GM21576 (cell line): ENCODE data around the gene FAM114A2.

ENCODE experiments used
- ATAC-seq: cut with Tn5 transposase; IDR thresholded peaks from one replicate; pipeline ENCODE4 v1.9.1; 2021; ENCODE audit warnings: mild to moderate bottlenecking, moderate library complexity; ENCODE audit not compliant: unreplicated experiment

Gene FAM114A2

GRCh38 chr5:153987301-153987700 is 51.4 kb downstream of the FAM114A2 start:
- no peak for ATAC-seq

GRCh38 chr5:153985498-153985897 is 53.2 kb downstream of the FAM114A2 start:
- no peak for ATAC-seq

GRCh38 chr5:153983885-153984284 is 54.8 kb downstream of the FAM114A2 start:
- no peak for ATAC-seq

GRCh38 chr5:153981905-153982605 is 56.7 kb downstream of the FAM114A2 start:
- ATAC-seq, result no peak

- no peak for ATAC-seq
Observed at GRCh38 chr5:153979028-153979783, 59.5 kb downstream of the FAM114A2 start.

- no peak for ATAC-seq
Observed at GRCh38 chr5:153974813-153975163, 63.9 kb downstream of the FAM114A2 start.

- ATAC-seq, result no peak
Observed at GRCh38 chr5:153974131-153974812, 64.4 kb downstream of the FAM114A2 start.

GRCh38 chr5:153972240-153972639 is 66.5 kb downstream of the FAM114A2 start:
- ATAC-seq, result no peak

GRCh38 chr5:153970496-153970895 is 68.2 kb downstream of the FAM114A2 start:
- no peak for ATAC-seq

GRCh38 chr5:153969563-153969895 is 69.2 kb downstream of the FAM114A2 start:
- ATAC-seq, result no peak

GRCh38 chr5:153968761-153969562 is 69.7 kb downstream of the FAM114A2 start:
- no peak for ATAC-seq

- ATAC-seq, result peak; percentile 66
Observed at GRCh38 chr5:153964880-153965645, 73.6 kb downstream of the FAM114A2 start.

- ATAC-seq, result no peak
Observed at GRCh38 chr5:153964191-153964879, 74.4 kb downstream of the FAM114A2 start.

GRCh38 chr5:153960269-153961215 is 78.2 kb downstream of the FAM114A2 start:
- no peak for ATAC-seq

- ATAC-seq, result no peak
Observed at GRCh38 chr5:153959134-153959957, 79.4 kb downstream of the FAM114A2 start.

GRCh38 chr5:153957205-153957604 is 81.5 kb downstream of the FAM114A2 start:
- ATAC-seq, result no peak

- ATAC-seq, result no peak
Observed at GRCh38 chr5:153953411-153953810, 85.3 kb downstream of the FAM114A2 start.

- no peak for ATAC-seq
Observed at GRCh38 chr5:153952893-153953292, 85.8 kb downstream of the FAM114A2 start.
